ENCODE data around the gene NSD1.

The NSD1 gene, protein sequence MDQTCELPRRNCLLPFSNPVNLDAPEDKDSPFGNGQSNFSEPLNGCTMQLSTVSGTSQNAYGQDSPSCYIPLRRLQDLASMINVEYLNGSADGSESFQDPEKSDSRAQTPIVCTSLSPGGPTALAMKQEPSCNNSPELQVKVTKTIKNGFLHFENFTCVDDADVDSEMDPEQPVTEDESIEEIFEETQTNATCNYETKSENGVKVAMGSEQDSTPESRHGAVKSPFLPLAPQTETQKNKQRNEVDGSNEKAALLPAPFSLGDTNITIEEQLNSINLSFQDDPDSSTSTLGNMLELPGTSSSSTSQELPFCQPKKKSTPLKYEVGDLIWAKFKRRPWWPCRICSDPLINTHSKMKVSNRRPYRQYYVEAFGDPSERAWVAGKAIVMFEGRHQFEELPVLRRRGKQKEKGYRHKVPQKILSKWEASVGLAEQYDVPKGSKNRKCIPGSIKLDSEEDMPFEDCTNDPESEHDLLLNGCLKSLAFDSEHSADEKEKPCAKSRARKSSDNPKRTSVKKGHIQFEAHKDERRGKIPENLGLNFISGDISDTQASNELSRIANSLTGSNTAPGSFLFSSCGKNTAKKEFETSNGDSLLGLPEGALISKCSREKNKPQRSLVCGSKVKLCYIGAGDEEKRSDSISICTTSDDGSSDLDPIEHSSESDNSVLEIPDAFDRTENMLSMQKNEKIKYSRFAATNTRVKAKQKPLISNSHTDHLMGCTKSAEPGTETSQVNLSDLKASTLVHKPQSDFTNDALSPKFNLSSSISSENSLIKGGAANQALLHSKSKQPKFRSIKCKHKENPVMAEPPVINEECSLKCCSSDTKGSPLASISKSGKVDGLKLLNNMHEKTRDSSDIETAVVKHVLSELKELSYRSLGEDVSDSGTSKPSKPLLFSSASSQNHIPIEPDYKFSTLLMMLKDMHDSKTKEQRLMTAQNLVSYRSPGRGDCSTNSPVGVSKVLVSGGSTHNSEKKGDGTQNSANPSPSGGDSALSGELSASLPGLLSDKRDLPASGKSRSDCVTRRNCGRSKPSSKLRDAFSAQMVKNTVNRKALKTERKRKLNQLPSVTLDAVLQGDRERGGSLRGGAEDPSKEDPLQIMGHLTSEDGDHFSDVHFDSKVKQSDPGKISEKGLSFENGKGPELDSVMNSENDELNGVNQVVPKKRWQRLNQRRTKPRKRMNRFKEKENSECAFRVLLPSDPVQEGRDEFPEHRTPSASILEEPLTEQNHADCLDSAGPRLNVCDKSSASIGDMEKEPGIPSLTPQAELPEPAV (N-terminal part only)

DNA sequence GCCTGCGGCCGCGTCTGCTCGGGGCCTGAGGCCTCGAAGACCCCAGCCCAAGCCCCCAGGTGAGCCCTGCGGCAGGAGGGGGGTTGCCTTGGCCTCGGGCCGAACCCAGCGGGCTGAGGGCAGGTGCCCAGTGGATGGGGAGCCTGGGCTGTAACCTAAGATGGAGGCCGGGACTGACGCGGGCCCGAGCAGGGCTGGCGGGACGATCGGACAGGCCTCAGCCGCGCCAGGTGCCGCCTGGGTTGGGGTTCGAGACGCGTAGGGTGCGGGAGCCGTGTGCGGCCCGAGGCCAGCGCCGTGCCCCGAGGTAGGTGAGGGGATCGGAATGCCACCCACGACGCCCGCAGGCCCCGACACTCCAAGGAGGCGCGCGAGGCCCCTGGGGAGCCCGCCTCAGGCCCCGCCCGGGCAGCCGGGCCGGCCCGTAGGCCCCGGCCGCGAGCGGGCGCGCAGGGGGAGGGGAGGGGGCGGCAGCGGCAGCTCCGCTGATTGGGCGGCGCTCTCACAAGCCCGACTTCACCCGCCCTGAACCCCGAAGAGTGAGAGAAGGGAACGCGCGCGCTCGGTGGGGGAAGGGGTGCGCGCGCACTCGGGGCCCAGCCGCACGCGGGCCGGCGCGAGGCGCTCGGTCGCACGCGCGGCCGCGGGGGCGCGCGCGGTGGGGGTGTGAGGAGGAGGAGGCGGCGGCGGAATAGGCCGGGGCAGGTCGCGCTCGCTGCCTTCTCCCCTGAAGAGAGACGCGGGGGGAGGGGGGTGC, at the start of gene NSD1:
Gene NSD1, plus strand, starts transcription at position 678 of the 757 bp plus-strand sequence. CDS start 1,331 bp downstream, outside the sequence.
- peak; percentile 91 for DNase-seq

DNA sequence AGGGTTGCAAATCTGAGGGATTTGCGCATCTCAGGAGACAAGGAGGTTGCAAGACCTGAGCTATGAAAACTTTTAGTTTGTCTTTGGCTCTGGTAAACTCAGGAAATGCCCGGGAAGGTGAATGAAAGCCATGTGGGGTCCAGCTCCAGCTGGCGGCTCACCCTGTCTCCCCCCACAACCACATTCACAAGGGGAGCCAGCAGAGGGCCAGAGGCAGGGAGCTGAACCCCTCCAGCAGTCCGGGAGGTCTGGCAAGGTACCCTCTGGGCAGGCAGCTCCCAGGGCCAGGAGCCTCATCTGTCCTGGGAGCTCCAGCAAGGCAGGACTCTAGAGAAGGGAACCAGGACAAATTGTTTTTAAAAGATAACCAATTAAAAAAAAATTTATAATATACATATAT, 49.4 kb upstream of the NSD1 start:
- DNase-seq: no peak

DNA sequence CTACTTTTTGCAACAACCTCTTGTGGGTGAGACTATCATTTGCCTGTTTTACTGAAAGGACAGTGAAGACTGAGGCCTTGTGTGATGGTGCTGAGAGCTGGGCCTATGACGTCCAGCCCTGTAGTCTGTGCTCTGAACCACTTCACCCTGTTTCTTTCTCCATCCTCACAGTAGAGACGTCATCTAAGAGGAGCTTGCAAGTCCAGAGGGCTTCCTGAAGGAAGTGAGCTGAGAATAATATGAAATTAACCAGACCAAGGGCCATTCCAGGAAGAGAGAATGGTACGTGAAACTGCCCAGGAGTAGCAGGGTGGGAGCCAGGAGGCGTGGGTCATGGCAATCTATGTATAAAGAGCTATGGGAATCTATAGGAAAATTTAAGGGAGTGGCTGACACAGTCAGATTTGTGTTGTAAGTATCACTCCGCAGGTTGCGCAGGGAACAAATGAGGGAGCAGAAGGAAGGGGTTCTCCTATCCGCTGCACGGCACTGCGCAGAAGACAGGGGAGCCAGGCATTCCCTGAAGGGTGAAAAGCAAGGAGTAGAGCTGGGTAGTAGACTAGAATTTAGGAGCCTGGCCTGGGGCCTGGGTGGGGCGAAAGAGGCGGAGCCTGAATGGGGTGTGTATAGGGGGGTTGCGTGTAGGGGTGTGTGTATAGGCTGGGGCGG, 47.5 kb upstream of the NSD1 start:
- no peak for DNase-seq

DNA sequence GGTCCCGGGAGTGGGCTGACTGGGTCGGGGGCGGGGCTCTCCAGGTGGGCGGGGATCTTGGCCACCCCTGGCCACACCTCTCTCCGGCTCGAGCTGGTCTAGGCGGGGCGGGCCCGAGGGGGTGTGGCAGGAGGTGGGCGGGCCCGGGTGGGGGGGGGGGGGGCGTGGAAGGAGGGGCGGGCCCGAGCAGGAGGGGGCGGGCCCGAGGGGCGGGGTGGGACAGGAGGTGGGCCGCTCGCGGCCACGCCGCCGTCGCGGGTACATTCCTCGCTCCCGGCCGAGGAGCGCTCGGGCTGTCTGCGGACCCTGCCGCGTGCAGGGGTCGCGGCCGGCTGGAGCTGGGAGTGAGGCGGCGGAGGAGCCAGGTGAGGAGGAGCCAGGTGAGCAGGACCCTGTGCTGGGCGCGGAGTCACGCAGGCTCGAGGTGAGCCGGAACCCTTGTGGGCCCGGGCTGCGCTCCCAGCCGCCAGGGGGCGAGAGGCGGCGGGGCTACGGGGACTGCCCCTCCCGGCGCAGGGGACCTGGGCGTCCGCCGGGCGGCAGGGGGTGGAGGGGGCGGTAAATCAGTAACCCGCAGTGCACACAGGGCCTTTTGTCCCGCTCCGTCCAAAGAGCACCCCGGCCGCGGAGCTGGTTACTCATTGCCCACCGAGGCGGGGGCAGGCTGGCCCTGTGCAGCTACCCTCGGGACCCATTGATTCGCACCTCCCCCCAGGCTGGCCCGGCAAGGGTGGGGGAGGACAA, 46.7 kb upstream of the NSD1 start, which contains the start of gene FGFR4:
Gene FGFR4, plus strand, starts transcription at position 262 of the 744 bp plus-strand sequence. CDS start 2,688 bp downstream, outside the sequence.
- peak; percentile 70 for DNase-seq

GRCh38 chr5:177087398-177088005, 46.1 kb upstream of the NSD1 start:
- DNase-seq: no peak

- DNase-seq: no peak
Measured at GRCh38 chr5:177089127-177089526, 44.4 kb upstream of the NSD1 start.

- no peak for DNase-seq
Measured at GRCh38 chr5:177089825-177090641, 43.5 kb upstream of the NSD1 start.

GRCh38 chr5:177090813-177091212, 42.8 kb upstream of the NSD1 start:
- DNase-seq: no peak

DNA sequence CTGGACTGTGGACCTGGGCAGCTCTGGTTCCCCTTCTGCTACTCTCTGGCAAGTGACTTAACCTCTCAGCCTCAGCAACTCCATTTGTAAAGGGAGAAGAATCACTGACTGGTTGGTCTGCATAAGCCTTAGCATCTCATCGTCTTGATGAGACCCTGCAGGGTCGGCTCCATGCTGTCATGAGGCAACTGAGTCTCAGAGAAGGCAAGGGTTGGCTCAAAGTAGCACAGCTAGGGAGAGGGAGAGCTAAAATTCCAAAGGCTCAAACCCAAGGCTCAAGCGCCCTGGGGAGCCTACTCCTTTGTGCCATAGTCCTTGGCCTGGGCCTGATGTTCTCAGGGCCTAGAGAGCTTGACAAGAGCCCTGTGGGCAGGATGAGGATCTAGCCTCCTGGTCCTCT, 42.3 kb upstream of the NSD1 start:
- DNase-seq: no peak

DNA sequence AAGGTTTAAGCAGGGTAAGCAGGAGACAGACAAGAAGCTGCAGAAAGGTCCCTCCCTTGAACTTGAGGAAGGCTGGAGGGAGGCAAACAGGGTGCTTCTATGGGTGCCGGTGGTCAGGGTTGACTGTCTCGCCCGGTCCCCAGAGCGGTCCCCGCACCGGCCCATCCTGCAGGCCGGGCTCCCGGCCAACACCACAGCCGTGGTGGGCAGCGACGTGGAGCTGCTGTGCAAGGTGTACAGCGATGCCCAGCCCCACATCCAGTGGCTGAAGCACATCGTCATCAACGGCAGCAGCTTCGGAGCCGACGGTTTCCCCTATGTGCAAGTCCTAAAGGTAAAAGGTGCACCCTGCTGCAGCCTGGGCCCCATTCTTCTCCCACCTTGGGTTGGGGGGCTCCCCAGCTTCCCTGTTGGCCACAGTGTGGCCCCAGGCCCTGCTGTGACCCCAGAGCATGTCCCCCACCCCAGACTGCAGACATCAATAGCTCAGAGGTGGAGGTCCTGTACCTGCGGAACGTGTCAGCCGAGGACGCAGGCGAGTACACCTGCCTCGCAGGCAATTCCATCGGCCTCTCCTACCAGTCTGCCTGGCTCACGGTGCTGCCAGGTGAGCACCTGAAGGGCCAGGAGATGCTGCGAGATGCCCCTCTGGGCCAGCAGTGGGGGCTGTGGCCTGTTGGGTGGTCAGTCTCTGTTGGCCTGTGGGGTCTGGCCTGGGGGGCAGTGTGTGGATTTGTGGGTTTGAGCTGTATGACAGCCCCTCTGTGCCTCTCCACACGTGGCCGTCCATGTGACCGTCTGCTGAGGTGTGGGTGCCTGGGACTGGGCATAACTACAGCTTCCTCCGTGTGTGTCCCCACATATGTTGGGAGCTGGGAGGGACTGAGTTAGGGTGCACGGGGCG, 41.1 kb upstream of the NSD1 start:
- DNase-seq: no peak

GRCh38 chr5:177093082-177093712, 40.4 kb upstream of the NSD1 start:
- DNase-seq: no peak

DNA sequence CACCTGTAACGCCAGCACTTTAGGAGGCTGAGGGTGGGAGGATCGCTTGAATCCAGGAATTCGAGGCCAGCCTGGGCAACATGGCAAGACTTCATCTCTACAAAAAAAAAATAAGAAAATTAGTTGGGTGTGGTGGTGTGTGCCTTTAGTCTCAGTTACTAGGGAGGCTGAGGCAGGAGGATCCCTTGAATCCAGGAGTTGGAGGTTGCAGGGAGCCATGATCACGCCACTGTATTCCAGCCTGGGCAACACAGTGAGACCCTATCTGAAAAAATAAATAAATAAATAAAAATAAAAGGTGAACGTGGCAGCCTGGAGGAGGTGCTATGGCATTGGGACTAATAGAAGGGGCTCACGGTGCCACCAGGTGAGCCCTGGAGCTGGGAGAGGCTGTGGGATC, 39.8 kb upstream of the NSD1 start:
- DNase-seq: no peak

GRCh38 chr5:177094224-177095087, 39.1 kb upstream of the NSD1 start:
- DNase-seq: peak; percentile 19

- DNase-seq: no peak
Measured at GRCh38 chr5:177095088-177095669, 38.4 kb upstream of the NSD1 start.

GRCh38 chr5:177096162-177097015, 37.2 kb upstream of the NSD1 start:
- DNase-seq: no peak

Data from fibroblast of skin of right biceps (primary cell).